SH-SY5Y (cell line): ENCODE measurements around the gene NKTR.

Experiments used
- GATA2 ChIP-seq: IDR thresholded peaks from 2 replicates; pipeline ENCODE4 v1.6.1; 2011; ENCODE audit warnings: mild to moderate bottlenecking, low read depth, low read length
- GATA3 ChIP-seq: IDR thresholded peaks from 2 replicates; pipeline ENCODE4 v1.6.1; 2011; ENCODE audit warnings: low read depth, mild to moderate bottlenecking, low read length, moderate library complexity

The NKTR gene

DNA sequence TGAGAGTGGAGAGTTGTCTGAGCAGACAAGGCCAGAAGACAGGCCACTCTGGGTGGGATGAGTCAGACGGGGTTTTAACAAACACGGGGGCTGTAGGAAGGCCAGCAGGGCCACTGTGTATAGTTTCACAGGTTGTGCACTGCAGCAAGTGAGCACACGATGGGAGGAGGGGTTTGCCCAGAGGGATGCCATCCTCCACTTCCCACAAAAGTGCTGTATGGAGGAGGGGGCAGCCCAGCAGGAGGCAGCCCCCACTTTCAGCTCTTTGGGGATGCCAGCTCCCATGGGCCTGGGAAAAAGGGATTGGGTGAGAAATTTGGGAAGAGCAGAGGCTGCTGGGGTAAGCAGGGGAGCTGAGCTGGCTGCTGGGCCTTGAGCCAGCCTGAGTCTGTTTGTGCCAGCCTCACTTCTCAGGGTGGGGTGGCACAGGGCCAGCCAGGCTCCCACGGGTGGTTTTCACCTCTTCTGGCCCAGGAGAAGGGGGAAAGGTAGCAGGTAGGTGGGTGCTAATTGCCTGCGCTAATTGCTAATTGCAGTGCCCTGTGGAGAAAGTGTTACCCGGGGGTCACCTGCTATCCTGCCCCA, 59.7 kb downstream of the NKTR start:
- TF ChIP-seq GATA3, result no peak

DNA sequence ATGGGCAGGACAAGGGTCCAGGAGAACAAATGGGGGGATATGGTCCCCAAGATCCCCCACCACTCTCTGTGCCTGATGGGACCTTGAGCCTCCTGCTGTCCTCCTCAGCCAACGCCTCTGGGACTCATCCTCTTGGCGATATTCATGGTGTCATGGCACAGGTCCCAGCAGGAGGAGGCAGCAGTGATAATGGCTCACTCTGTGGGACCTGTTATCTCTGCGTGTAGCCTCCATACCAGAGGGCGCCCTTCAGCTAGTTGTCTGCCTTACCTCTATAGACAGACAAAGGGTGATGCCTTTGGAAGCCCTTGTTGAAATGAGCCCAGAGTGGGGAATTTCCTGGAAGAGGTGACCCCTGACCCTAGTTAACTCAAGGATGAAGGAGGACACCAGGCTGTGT, 60.4 kb downstream of the NKTR start:
- TF ChIP-seq GATA3 (no peak), GATA2 (no peak)

- TF ChIP-seq GATA3, result no peak
These were observed 61.1 kb downstream of the NKTR start for GRCh38 chr3:42661593-42662022.

DNA sequence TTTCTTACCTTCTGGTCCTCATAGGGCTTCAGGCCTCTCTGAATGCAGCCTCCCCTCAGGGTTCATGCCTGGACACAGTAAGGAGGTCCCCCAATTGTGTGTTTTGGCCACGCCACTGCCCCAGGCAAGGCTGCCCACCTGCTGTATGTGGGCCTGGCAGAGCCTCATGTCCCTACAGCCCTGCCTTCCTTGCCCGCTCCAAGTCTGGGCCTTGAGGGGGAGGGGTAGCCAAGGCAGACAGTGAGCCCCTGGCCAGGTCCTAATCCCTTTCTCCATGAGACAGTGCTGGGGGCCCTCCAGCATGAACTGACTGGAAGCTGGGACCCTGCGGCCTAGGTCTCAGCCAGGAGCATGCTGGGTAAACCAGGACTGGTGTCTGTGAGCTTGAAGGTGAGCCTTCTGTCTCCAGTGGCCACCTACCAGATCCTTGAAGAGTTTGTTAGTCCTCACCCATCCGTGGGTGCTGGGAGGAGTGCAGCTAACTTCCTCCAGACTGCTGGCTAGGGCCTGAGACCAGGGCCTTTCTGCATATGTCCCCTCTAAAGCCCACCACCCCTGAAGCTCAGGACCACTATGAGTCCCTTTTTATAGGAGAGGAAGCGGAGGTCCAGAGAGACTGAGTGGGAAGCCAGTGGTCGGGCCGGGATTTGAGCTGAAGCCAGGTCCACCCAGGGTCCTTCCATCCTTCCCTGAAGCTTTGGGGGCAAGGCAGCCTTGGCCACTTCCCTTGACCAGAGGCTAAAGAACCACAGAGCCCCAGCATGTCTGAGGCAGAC, 61.7 kb downstream of the NKTR start:
- TF ChIP-seq GATA3 (no peak), GATA2 (no peak)

- no peak for TF ChIP-seq GATA3
- no peak for TF ChIP-seq GATA2
These were observed 62.5 kb downstream of the NKTR start for GRCh38 chr3:42662813-42663535.

- TF ChIP-seq GATA2 (no peak), GATA3 (no peak)
These were observed 63.3 kb downstream of the NKTR start for GRCh38 chr3:42663581-42664437.

- TF ChIP-seq GATA2 (no peak), GATA3 (no peak)
These were observed 63.9 kb downstream of the NKTR start for GRCh38 chr3:42664438-42664803.

DNA sequence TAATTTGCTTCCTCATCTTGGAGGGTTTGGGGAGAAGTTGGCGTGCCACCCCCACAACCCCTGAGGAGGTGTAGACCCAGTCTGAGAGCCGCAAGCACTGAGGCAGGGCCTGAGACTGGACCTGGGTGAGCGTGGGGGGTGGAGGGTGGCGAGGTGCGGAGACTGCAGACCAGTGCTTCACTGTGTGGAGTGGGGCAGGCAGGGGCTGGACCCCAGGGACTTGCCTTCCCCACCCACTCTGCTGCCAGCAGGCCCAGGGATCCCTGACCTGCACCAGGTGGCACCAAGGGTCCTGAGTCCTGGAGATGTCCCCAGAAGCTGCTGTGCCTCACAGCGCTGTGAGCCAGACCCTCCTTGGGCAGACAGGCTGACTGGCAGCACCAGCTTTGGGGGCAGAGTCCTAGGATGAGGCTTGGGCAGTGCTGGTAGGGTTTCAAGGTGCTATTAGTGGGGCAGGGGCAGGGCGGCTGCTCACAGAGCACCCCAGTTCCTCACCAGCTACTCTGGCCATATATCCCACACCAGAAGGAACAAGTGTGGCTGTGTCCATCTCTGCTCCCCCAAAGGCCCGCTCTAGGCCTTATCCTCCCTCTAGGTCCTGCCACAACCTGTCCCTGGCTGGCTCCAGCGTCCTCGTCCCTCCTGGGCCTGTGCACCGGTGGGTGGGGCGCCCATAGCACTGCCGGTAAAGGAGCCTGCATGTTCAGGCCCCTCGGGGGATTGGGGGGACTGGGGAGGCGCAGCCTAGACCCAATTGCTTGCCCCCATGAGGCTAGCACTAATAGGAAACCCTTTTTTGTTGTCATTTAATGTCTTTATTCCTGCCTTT, 64.8 kb downstream of the NKTR start:
- no peak for TF ChIP-seq GATA3

GRCh38 chr3:42666022-42666421, 65.5 kb downstream of the NKTR start:
- TF ChIP-seq GATA2, result no peak
- TF ChIP-seq GATA3, result no peak

DNA sequence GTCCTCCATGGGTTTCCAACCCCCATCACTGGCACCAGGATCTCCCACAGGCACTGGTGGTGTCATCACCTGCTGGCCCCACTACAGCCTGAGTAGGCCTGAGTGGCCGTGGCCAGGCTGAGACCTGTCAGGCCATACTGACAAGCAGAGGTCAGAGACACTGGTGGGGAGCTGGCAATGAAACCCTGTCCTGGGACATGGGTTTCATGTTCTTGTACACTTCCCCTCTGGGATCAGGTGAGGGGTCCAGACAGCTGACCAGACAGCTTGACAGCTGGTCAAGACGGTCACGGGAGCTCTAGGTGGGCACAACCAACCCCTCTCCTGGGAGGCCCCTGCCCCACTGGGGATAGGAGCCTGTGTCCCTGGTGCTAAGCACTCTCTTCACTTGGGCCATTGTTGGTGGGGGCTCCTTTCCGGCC, 66.1 kb downstream of the NKTR start:
- TF ChIP-seq GATA2, result no peak
- no peak for TF ChIP-seq GATA3

- TF ChIP-seq GATA3 (no peak), GATA2 (no peak)
These were observed 66.6 kb downstream of the NKTR start for GRCh38 chr3:42667096-42667522.

DNA sequence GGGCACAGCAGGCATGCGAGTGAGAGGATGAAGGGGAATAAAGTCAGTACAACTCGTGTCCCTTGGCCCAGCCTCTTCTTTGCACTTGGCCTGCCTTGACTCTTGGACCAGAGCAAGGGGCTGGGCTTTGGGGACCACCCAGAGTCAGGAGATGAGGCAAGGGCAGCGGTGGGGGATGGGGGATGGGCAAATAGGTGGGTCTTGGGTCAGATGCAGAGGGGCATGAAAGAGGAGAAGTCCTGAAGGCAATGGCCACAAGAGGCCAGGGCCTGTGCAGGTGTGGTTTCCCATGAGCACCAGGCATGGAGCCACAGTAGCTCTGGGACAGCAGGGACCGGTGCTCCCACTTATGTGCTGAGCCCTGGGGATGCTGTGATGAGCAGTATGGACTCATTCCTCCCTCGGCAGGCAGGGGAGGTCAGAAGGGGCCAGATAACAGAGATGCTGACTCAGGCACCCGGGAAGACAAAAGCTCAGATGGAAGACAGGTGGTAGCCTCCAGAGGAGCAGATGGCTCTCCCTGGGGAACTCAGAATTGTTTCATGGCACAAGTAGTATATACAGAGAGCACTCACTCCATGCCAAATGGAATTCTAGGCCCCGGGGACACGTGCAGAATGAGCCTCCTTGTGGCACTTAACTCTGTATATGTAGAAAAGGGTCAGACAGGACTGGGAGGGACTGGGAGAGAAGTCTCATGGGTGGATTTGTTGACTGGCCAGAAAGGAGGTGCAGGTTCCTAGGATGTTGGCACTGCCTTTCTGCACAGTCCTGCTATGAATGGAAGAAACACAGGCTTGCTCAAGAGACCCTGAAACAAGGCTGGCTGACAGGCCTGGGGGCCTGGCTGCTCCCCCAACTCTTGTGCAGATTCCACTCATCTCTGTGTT, 67.3 kb downstream of the NKTR start:
- no peak for TF ChIP-seq GATA3
- no peak for TF ChIP-seq GATA2

DNA sequence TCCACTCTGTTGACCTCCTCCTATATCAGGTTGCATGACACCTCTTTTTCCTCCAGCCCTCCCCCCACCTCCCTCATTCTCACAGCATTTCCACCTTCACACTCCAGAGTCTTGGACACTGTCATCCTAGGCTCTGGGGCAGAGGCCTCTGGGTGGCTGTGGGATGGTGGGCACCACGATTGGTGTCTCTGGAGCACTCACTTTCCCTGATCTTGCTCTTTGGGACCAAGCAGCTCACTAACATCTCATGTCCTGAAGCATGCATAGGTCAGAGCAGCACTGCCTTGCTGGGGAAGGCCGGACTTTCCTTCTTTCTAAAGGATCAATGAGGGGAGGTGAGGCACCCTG, 67.9 kb downstream of the NKTR start:
- no peak for TF ChIP-seq GATA3
- no peak for TF ChIP-seq GATA2
